Activated CD8-positive, alpha-beta memory T cell treated with anti-CD3 and anti-CD28 coated beads for 36 hours (primary cell): ENCODE results near the gene PEMT. TPM values are rescaled to one million over a fixed set of nuclear protein-coding genes. Genes with fewer than 3 reads are reported as not detected.
"Not testable (repeated sequence)": the region's sequence is repeated elsewhere in the genome, so short reads cannot be mapped to it uniquely, and the experiment has no call there.

Experiments used
- CTCF ChIA-PET: fragments of 350-600 bp; sonication (Branson Sonifier 250); formaldehyde crosslinking; loops from one replicate; lab custom pipeline; 2021; ENCODE audit warnings: antibody characterized with exemption; lab: Charles Lee
- POLR2A ChIA-PET: fragments of 350-600 bp; sonication (Branson Sonifier 250); formaldehyde crosslinking; loops from one replicate; lab custom pipeline; 2021; ENCODE audit warnings: antibody characterized with exemption; lab: Charles Lee
- total RNA-seq, 2 experiments: library from RNA; stranded (reverse); gene quantifications; one replicate each; pipeline ENCODE4 v1.2.3, GENCODE V29; 2021

Gene PEMT
- total RNA-seq, 2 experiments from 2014 or later: 30.3 to 43.6 TPM

DNA sequence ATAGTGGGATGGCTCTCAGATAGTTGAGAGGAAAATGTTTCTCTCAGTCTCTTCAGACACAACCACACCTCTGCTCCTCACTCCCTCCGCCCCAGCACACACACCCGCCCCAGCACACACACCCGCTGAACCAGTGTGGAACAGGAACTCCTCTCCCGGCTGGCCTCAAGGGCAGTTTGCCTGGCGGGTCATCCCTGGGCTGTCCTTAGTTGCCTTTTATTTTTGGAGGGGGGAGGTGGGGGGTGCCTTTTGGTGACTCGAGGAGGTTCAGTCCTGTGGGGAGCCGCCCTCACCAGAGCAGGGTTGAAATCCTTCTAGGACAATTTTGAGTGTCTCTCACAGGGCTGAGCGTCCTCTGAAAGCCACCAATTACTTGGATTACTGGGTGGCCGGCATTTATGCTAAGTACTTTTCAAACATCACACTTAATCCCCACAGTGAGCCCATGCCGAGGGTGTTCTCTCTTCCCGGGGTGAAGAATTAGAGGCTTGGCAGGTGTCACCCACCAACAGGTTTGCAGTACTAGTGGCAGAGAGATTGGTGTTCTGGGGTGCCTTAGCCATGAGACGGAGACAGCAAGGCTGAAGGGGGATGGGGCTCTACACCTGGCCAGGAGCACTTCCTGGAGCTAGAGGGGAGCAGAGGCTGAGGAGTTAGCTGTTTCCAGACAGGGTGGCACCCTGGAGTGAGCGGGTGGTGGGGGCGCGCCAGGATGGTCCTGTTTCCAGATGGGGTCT is 98.1 kb downstream of the PEMT start:
- ChIA-PET POLR2A (no interaction called here), CTCF (no interaction called here)

DNA sequence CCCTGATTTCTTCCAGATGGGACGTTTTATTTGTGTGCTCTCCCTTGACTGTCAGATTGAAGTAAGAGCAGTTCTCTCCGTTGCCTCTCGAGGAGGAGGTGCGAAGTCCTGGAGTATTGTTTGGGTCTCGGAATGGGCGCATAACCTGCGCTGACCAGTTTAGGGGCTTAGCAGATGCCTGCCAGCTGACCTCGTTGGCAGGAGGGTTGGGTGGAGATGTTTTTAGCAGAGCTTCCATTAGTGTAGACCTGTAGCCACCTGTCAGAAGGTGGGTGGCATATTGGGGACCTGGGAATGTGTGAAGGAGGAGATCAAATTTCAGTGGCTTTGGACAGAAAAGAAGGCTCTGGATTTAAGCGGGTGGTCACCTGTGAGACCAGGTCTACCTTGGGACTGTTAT is 98.9 kb downstream of the PEMT start:
- CTCF ChIA-PET: no interaction called here
- POLR2A ChIA-PET: no interaction called here

DNA sequence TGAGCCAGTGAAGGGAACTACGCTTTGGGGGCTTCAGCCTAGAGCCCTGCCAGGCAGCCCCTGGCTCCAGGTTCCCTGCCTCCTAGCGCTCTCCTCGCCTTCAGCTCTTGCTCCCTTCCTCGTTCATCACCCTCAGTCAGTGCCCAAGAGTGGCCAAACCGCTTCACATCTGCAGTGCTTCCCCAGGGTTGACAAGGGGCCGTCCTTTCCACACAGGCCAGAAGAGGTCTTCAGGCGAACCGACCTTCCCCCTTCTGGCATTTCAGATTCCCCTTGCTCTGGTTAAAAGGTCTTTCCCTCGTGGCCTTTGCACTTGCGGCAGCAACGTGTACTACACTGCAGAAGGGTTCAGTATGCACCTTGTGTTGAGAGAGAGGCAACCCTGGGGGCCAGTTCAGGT is 99.4 kb downstream of the PEMT start:
- ChIA-PET POLR2A (no interaction called here), CTCF (no interaction called here)

DNA sequence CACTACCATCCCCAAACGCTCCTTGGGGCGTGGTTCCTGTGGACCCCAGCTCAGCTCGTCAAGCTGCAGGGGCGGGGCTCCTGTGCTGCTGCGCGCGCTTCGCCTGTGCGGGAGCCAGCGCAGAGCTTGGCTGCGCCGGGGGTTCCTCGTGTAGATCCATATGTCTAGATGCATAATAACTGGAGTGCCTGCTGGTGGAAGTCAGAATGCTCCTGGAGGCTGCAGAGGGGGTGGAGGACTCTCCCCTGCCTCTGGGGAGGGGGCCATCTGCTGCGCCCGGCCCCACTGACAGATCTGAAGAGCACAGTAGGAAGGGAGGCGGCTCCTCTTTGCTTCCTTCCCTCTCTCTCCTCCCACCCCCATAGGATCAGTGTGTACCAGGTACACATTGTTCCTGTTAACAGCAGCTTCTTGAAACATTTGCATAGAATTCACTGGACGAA is 99.9 kb downstream of the PEMT start:
- ChIA-PET POLR2A (no interaction called here), CTCF (interaction anchor here (1.5 kb wide), 1 partner anchor 150 kb away, joined by 3 read pairs; no protein-coding TSS in a partner anchor)

DNA sequence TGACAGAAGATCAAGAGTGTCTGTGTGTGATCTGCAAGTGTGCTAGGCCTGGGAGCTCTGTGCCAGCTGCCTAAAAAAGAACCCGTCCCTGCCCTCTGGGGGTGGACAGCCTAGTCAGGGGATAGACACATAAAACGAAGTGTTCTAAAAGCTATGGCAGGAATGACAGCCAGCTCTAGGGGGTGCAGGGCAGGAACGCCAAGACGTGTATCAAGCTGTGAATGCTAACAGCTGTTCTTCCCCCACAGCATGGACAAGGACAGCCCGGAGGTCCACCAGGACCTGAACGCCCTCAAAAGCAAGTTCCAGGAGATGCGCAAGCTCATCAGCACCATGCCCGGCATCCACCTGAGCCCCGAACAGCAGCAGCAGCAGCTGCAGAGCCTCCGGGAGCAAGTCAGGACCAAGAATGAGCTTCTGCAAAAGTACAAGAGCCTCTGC is 100.5 kb downstream of the PEMT start:
- ChIA-PET POLR2A (no interaction called here), CTCF (interaction anchor here (1.5 kb wide), 1 partner anchor 150 kb away, joined by 3 read pairs; no protein-coding TSS in a partner anchor)

DNA sequence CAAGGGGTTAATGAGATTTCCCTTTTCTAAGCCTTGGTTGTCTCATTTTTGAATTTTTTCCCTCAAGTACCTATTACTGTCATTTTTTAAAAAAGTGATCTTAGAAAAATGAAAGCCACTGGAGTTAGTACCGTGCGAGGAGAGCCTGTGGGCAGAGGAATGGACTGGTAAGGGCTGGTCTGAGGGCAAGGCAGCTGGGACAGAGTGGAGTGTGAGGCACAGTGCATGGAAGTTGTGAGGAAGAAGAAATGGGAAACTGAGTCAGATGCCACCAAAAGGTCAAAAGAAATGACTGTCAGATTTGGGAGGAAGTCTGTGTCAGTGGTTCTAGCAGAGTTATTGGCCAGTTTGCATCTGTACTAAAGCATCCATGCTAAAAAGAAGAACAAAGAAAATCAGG is 103.5 kb downstream of the PEMT start:
- POLR2A ChIA-PET: no interaction called here
- CTCF ChIA-PET: no interaction called here

DNA sequence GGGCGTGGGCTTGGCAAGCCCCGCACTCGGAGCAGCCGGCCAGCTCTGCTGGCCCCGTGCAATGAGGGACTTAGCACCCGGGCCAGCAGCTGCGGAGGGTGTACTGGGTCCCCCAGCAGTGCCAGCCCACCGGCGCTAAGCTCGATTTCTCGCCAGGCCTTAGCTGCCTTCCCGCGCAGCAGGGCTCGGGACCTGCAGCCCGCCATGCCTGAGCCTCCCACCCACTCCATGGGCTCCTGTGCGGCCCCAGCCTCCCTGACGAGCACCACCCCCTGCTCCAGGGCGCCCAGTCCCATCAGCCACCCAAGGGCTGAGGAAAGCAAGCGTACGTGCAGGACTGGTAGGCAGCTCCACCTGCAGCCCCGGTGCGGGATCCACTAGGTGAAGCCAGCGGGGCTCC is 105.1 kb downstream of the PEMT start:
- POLR2A ChIA-PET, CTCF ChIA-PET: not testable (repeated sequence)

DNA sequence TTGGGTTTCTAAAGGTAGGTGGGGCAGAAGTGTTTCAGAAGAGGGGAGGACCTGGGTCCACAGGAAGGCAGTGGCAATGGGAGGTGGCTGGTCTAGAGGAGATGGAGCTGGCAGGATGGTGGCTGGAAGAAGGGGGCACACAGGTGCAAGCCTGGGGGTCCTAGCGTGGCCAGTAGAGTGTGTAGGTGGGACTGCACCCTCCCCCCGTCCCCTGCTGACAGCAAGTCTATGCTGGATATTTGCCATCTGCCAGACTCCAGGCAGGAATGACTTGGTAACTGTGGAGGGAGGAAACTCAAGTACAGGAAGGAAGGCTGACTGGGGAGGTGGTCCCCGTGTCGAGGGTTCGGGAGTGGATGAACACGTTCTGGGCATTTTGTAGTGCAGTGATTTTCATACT is 106.1 kb downstream of the PEMT start:
- CTCF ChIA-PET: interaction anchor here (0.9 kb wide), 1 partner anchor 130 kb away, joined by 3 read pairs; no protein-coding TSS in a partner anchor
- POLR2A ChIA-PET: no interaction called here

DNA sequence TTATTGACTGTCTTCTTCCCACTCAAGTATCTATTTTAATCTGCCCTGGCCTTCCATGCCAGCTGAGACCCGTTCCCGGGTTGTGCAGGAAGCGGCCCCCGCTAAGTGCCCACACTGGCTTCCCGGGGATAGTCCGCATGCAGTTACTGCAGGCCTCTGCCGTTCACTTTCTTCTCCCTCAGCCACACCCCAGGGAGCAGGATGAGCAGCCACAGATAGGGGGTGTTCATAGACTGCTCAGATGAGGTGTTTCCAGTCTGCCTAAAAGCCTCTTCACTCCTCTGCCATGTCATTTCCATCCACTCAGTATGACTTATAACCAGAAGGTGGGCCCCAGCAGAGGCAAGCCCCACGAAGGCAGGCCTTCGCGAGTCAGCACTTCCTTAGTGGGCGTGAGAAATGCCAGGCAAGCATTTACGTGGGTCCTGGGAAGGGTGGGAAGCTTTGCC is 107.0 kb downstream of the PEMT start:
- ChIA-PET POLR2A (no interaction called here), CTCF (interaction anchor here (0.9 kb wide), 1 partner anchor 129 kb away, joined by 3 read pairs; no protein-coding TSS in a partner anchor)

DNA sequence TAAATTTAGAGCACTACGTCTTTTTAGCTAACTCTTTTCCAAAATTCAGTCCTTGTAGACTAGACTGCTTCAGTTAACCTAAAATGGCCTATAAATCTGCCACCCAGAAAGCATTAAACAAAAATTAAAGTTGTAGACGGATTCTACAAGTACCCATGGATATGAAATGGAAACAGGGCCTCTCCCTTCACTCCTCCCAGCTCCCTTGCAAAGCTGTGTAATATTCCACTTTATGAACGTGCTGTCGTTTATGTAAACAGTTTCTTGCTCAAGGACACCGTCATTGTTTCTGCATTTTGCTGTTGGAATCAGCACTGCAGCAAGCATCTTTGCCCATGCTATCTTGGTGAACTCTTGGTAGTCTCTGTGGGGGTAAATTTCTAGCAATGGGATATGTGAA is 109.6 kb downstream of the PEMT start:
- CTCF ChIA-PET: no interaction called here
- POLR2A ChIA-PET: interaction anchor here (0.6 kb wide), 1 partner anchor 211 kb away, joined by 3 read pairs; no protein-coding TSS in a partner anchor

DNA sequence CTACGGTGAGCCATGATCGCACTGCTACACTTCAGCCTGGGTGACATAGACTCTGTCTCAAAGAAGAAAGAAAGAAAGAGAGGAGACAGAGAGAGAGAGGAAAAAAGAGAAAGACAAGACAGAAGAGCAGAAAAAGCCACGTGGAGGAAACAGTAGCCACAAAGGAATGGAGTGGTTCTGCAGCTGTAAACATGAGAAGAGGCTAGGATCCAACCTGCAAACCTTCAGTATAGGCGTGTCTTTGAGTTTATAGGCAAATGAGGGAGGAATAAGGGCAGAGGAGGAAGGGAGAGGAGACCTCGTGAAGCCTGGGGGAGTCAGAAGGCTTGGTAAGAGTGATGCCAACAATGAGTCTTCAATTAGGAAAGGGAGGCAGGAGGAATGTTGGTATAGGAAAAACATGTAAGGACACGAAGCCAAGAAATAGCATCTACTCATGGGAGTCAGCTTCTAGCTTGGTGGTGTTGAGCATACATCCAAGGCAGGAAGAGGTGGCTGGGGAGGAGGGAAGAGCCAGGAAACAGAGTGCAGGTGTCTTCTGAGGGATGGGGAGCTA is 110.8 kb downstream of the PEMT start:
- CTCF ChIA-PET: interaction anchor here (0.8 kb wide), 1 partner anchor 17 kb away, joined by 4 read pairs; no protein-coding TSS in a partner anchor

DNA sequence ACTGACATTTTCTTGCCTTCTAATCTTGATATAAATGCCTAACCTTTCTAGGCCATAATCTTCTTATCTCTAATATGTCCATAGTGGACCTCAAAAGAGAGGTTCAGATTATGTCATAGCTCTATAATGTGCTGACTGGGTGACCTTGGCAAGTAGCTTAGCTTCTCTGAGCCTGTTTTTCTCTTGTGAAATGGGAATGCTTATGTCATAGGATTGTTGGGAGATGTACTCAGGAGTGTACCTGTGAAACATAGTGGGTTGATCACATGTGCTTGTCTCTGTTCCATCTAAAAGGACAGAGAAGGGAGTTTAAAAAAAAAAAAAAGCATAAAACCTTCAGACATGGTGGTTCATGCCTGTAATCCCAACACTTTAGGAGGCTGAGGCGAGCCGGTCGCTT is 112.3 kb downstream of the PEMT start:
- POLR2A ChIA-PET: no interaction called here
- CTCF ChIA-PET: no interaction called here

More for the DNA sequence above, 110.8 kb downstream of the PEMT start:
- POLR2A ChIA-PET: no interaction called here

DNA sequence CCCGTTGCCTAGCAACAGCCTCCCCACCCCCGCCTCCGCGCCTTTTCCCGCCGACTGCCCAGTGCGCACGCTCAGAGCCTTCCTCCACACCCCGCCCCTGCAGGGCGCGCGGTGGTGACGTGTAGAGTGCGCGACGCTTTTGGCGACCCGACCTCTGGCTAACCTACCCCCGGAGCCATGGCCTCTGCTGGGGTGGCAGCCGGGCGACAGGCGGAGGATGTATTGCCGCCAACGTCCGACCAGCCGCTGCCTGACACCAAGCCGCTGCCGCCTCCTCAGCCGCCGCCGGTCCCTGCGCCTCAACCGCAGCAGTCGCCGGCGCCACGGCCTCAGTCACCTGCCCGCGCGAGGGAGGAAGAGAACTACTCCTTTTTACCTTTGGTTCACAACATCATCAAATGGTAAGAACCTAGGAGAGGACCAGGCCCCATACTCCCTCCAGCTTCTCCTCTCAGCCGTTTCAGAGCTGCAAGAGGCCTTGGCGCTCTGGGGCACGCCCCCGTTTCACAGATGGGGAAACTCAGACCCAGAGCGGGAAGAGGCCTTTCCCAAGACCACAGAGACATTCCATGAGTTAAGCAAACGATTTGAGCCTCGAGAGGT is 114.5 kb downstream of the PEMT start, which contains the start of gene MED9:
Gene MED9 (plus strand): TSS at position 136 of the 603 bp plus-strand sequence. CDS start 42 bp downstream, at position 178.
- POLR2A ChIA-PET: no interaction called here
- CTCF ChIA-PET: interaction anchor here (0.6 kb wide), 1 partner anchor 20 kb away, joined by 3 read pairs; no protein-coding TSS in a partner anchor

DNA sequence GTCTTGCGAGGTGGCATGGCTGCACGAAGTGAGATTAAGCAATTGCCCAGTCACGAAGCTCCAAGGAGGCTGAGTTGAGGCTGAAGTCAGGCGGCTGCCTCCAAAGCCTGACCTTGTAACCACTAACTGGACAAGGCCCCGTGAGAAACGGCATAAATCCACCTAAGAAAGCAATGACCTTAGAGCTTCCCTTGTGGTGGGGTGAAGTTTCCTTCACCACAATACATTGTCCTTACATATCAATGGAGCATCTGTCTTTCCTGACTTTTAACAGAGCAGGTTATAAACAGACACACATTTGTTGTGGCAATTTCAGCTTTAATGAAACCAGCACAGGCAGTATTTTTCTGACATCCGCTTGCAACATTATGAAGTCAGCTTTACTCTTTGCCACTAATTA is 117.2 kb downstream of the PEMT start:
- POLR2A ChIA-PET: no interaction called here
- CTCF ChIA-PET: interaction anchor here (0.6 kb wide), 1 partner anchor 56 kb away, joined by 3 read pairs; no protein-coding TSS in a partner anchor

DNA sequence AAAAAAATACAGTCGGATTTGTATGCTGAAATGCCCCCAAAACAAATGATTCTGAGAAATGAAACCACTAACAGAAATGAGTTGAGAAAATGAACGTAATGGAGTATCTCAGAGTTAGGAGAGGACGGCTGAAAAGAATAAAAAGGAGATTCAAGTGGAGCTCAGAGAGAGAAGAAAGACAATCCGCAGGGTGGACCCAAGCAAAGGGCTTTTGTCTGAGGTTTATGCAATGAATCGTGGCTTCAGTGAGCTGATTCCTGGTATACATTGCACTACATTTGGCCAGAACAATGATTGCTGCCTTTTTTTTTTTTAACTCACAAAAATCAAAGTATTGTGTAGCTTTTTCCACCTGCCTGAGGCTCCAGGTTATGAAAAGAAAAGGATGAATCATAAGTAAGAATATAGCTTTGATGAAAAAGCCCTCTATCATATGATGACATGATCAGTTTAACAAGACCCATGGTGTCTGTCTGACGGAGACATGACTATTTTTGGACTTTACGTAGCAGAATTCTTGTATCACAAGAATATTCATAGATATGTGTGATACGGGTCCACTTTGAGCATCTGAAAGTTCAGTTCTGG is 119.1 kb downstream of the PEMT start:
- ChIA-PET POLR2A (no interaction called here), CTCF (interaction anchor here (0.6 to 1.5 kb wide), 4 partner anchors 24 to 487 kb away, joined by 3 to 4 read pairs (median 4); partner anchors contain the start of gene RASD1)

DNA sequence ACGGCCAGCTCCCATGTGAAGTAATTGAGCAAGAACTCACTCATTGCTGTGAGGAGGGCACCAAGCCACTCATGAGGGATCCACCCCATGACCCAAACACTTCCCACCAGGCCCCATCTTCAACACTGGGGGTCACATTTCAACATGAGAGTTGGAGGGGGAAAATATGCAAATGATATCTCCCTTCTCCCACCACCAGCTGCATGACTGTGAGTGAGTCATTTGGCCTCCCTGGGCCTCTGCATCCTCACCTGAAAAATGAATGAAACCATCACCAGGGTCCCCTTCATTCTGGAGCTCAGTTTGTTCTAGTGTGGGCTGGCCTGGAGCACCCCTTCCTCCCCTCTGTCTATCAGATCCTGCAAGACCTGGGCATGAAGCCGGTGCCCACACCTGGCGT is 121.5 kb downstream of the PEMT start:
- ChIA-PET POLR2A (no interaction called here), CTCF (no interaction called here)

DNA sequence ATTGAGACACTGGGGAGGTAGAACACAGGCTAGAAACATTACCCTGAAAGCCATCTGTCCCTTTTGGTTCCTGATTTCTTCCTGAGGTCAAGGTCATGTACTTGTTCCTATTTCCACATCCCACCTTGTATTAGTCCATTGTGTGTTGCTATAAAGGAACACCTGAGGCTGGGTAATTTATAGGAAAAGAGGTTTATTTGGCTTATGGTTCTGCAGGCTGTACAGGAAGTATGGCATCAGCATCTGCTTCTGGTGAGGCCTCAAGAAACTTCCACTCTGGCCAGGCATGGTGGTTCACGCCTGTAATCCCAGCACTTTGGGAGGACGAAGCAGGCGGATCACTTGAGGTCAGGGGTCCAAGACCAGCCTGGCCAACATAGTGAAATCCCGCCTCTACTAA is 122.2 kb downstream of the PEMT start:
- ChIA-PET CTCF (no interaction called here), POLR2A (no interaction called here)

DNA sequence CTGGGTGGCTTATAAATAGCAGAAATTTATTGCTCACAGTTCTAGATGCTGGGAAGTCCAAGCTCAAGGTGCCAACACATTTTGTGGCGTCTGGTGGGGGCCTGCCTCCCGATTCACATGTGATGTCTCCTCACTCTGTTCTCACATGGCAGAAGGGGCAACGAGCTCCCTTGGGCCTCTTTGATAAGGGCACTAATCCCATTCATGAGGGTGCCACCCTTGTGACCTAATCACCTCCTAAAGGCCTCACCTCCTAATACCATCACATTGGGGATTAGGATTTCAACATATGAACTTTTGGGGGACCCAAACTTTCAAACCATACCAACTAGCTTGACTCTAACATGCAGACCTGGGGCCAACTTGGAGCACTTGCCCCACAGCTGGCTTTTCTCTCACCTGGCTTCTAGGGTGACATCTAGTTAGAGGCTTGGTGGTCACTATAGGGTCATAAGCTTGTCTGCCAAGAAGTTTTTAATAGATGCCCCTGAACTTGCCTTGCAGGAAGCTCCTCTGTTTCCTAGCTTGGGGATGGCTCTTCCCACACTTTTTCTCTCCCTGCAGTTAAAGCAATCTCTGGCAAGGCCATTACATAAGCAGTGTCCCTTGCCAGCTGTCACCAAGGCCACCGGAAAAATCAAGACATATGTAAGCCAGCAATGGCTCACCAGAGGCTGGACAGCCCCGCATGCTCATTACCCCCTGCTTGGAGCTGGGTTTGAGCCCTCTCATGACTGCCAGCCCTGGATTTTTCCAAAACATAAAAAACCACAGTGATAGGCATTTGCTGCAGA is 123.1 kb downstream of the PEMT start:
- ChIA-PET CTCF (interaction anchor here (0.6 kb wide), 1 partner anchor 261 kb away, joined by 3 read pairs; no protein-coding TSS in a partner anchor), POLR2A (no interaction called here)

DNA sequence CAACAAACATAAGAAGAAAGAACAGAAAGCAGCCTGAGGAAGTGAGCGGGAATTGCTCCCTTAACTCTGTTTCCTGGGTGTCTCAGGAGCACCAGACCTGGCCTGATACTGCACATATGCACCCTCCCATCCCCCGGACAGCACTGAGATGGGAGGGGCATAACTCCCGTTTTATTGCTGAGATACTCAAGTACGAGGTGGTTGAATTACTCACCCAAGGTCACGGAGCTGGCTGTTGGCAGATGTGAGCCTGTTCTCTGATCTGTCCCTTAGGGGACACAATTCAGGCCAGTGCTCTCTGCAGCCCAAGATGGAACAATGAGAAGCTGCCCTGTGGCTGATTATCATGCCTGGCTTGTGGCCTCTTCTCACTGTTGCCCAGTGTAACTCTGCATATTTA is 123.8 kb downstream of the PEMT start:
- ChIA-PET CTCF (interaction anchor here (0.6 kb wide), 1 partner anchor 260 kb away, joined by 3 read pairs; no protein-coding TSS in a partner anchor), POLR2A (no interaction called here)
